Fibroblast of lung (primary cell): ENCODE data around the gene GARIN1A. TPM values are rescaled to one million over a fixed set of nuclear protein-coding genes. Genes with fewer than 3 reads are reported as not detected.

ENCODE experiments used
- DNase-seq, 2 donors: peaks; one replicate each; pipeline versions ENCODE4 v3.0.0 to v3.0.0-alpha.2; 2010; ENCODE audit warnings: low read depth in 2 of 2
- H2AFZ ChIP-seq: 2 replicates; pipeline ENCODE4 v1.5.1; 2012; ENCODE audit warnings: low read length, control low read depth, inconsistent platforms
- H3K27ac ChIP-seq: 2 replicates; pipeline ENCODE4 v1.5.1; 2011; ENCODE audit warnings: low read length, control low read depth; ENCODE audit not compliant: insufficient read depth
- H3K27me3 ChIP-seq: 2 replicates; pipeline ENCODE4 v1.5.1; 2011; ENCODE audit warnings: mild to moderate bottlenecking, low read length; ENCODE audit not compliant: control insufficient read depth, insufficient read depth
- H3K36me3 ChIP-seq: 2 replicates; pipeline ENCODE4 v1.5.1; 2011; ENCODE audit warnings: low read length; ENCODE audit not compliant: control insufficient read depth, insufficient read depth
- H3K4me1 ChIP-seq: 2 replicates; pipeline ENCODE4 v1.5.1; 2011; ENCODE audit warnings: low read length; ENCODE audit not compliant: control insufficient read depth, insufficient read depth; ENCODE audit errors: extremely low read depth
- H3K4me2 ChIP-seq: 2 replicates; pipeline ENCODE4 v1.5.1; 2011; ENCODE audit warnings: low read length, control low read depth; ENCODE audit not compliant: insufficient read depth; ENCODE audit errors: extremely low read depth
- H3K4me3 ChIP-seq, 4 experiments: fragments of 200-600 bp in 1 of 4; sonication (generic) in 1 of 4; replicated peaks in 1 of 4; 2 replicates each; pipeline ENCODE4 v1.5.1; 2011 to 2016; ENCODE audit warnings: low read length in 4 of 4, low read depth in 3 of 4, mild to moderate bottlenecking in 3 of 4, control low read depth in 2 of 4, inconsistent platforms in 1 of 4, mixed read lengths in 1 of 4; ENCODE audit not compliant: insufficient read depth in 1 of 4; ENCODE audit errors: control extremely low read depth in 1 of 4
- H3K79me2 ChIP-seq: 2 replicates; pipeline ENCODE4 v1.5.1; 2012; ENCODE audit warnings: mild to moderate bottlenecking, low read length, inconsistent platforms; ENCODE audit not compliant: control insufficient read depth, insufficient read depth
- H3K9ac ChIP-seq: 2 replicates; pipeline ENCODE4 v1.5.1; 2011; ENCODE audit warnings: mild to moderate bottlenecking, low read length, control low read depth; ENCODE audit not compliant: insufficient read depth
- H3K9me3 ChIP-seq: 2 replicates; pipeline ENCODE4 v1.5.1; 2012; ENCODE audit warnings: low read depth, low read length; ENCODE audit not compliant: control insufficient read depth, insufficient read depth
- H4K20me1 ChIP-seq: 2 replicates; pipeline ENCODE4 v1.5.1; 2011; ENCODE audit warnings: low read length; ENCODE audit not compliant: control insufficient read depth, insufficient read depth; ENCODE audit errors: extremely low read depth
- EZH2 ChIP-seq: IDR thresholded peaks from 2 replicates; pipeline ENCODE4 v1.5.1; 2012; ENCODE audit warnings: low read length, control low read depth, mild to moderate bottlenecking; ENCODE audit errors: missing control alignments
- polyA plus RNA-seq, 2 donors: library from polyadenylated mRNA; depleted of rRNA in 1 of 2; stranded (reverse) in 1 of 2; unstranded in 1 of 2; fragments of >200 nt; gene quantifications; 2 replicates each; pipeline ENCODE4 v1.2.1, GENCODE V29; 2011 to 2012; ENCODE audit warnings: missing spikeins in 1 of 2
- total RNA-seq: library from RNA; depleted of rRNA; stranded (reverse); fragments of >200 nt; gene quantifications from 2 replicates; pipeline ENCODE4 v1.2.1, GENCODE V29; 2014
- TF ChIP-seq, protein P1 (sequence below), 2 donors: IDR thresholded peaks in 1 of 2; conservative IDR thresholded peaks in 1 of 2; 1 replicate in 1 of 2; 2 replicates in 1 of 2; pipeline ENCODE4 v1.5.1; 2011 to 2012; ENCODE audit warnings: low read length in 2 of 2, control low read depth in 1 of 2, inconsistent platforms in 1 of 2, low read depth in 1 of 2, mild to moderate bottlenecking in 1 of 2

GARIN1A gene
- total and polyA plus RNA-seq, 2 donors (not counting 1 experiment from before 2014, with no cell fraction given): 0.52 to 1.5 TPM

DNA sequence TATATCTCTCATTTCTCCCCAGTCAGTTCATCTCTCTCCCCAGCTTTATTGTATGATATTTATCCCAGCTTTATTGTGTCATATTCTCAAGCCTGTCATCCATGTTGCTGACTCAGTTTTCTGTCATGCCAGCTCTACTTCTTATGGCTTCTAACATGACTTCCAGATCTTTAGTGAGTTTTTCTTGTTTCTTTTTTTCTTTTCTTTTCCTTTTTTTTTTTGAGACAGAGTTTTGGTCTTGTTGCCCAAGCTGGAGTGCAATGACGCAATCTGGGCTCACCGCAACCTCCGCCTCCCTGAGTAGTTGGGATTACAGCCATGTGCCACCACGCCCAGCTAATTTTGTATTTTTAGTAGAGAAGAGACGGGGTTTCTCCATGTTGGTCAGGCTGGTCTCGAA is 38.4 kb downstream of the GARIN1A start:
- Histone ChIP-seq H2AFZ (no peak overlapping the region), H3K27me3 (no peaks in the 10 kb centered on the region), H3K79me2 (no peaks in the 10 kb centered on the region), H3K4me3 (no peak overlapping the region), H4K20me1 (no peaks in the 10 kb centered on the region), H3K4me1 (no peaks in the 10 kb centered on the region), H3K4me2 (no peak overlapping the region), H3K9me3 (no peaks in the 10 kb centered on the region), H3K36me3 (no peaks in the 10 kb centered on the region), H3K9ac (no peak overlapping the region), H3K27ac (no peak overlapping the region)
- DNase-seq: peak in 1 of 2 donors; percentile 57
- TF ChIP-seq, protein P1, sequence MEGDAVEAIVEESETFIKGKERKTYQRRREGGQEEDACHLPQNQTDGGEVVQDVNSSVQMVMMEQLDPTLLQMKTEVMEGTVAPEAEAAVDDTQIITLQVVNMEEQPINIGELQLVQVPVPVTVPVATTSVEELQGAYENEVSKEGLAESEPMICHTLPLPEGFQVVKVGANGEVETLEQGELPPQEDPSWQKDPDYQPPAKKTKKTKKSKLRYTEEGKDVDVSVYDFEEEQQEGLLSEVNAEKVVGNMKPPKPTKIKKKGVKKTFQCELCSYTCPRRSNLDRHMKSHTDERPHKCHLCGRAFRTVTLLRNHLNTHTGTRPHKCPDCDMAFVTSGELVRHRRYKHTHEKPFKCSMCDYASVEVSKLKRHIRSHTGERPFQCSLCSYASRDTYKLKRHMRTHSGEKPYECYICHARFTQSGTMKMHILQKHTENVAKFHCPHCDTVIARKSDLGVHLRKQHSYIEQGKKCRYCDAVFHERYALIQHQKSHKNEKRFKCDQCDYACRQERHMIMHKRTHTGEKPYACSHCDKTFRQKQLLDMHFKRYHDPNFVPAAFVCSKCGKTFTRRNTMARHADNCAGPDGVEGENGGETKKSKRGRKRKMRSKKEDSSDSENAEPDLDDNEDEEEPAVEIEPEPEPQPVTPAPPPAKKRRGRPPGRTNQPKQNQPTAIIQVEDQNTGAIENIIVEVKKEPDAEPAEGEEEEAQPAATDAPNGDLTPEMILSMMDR (conservative IDR thresholded peaks at IDR 0.05 in 1 of 2, IDR thresholded peaks at IDR 0.05 in 1 of 2; ENCODE audit: low read depth in 1 of 2, low read length in 2 of 2): no peak
- TF ChIP-seq EZH2: no peak

DNA sequence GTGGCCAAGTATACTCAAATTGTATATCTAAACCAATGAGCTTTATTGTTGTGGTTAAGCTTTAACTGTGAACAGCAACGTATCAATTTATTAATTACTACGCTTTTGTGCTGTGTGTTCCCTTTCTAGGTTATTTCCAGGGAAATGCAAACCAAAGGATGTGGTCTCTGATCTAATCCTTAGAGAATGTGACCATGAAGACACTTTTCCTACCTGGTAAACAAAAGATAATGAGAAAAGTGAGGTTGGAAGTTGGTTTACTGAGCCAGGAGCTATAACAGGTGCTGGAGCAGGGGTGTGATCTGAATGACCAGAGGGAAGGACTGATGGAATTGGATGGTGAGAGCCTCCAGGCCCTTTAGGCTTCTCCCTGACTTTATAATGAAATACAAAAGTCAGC is 41.7 kb downstream of the GARIN1A start:
- Histone ChIP-seq H3K4me1 (no peaks in the 10 kb centered on the region), H3K36me3 (no peaks in the 10 kb centered on the region), H3K9me3 (no peaks in the 10 kb centered on the region), H3K9ac (no peak overlapping the region), H3K79me2 (no peaks in the 10 kb centered on the region), H3K27ac (no peak overlapping the region), H4K20me1 (no peaks in the 10 kb centered on the region), H3K4me2 (no peak overlapping the region), H3K27me3 (peaks cover 3% of the 10 kb centered on the region), H3K4me3 (no peak overlapping the region), H2AFZ (no peak overlapping the region)
- DNase-seq: peak in 1 of 2 donors; percentile 30
- TF ChIP-seq, protein P1 (conservative IDR thresholded peaks at IDR 0.05 in 1 of 2, IDR thresholded peaks at IDR 0.05 in 1 of 2; ENCODE audit: low read depth in 1 of 2, low read length in 2 of 2): no peak
- TF ChIP-seq EZH2: no peak

DNA sequence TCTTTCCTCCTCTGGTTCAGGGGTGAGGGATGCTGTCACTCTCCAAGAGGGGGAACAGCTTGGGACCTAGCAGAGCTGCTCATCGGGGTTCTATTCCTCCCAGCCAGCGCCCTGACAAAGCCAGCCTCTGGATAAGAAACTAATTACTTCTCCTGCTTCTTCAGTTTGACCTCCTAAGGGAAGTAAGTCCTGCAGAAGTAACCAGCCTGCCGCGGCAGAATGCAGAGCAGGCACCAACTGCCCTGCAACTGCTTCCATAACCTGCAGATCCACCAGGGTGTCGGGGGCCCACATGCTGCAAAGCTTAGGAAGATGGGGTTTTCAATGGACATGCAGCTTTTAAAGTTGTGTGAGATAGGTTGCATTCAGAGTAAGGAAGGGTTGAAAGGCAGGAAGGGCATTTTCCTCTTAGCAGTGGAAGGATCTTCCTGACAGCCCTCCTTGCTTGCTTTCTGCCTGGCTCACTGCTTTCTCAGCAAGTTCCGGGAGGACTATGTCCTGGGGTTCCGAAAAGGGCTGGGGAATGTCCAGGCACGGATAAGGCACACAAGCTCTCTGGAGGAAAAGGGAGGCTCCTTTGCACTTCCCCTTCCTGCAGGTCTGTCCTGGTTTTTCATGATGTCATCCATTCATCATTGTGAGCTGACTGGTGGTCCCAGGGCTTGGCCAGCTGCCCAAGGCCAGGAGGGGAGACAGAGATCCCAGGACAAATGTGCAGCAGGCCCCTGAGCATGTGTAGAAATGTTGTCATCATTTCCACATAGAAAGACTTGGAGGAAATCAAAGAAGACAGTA is 42.8 kb downstream of the GARIN1A start:
- H3K27me3 ChIP-seq: peaks cover 3% of the 10 kb centered on the region
- DNase-seq: no peak
- no peaks in the 10 kb centered on the region for H3K4me1 ChIP-seq
- TF ChIP-seq, protein P1 (conservative IDR thresholded peaks at IDR 0.05 in 1 of 2, IDR thresholded peaks at IDR 0.05 in 1 of 2; ENCODE audit: low read depth in 1 of 2, low read length in 2 of 2): no peak
- TF ChIP-seq EZH2: no peak
- H4K20me1 ChIP-seq: no peaks in the 10 kb centered on the region
- H2AFZ ChIP-seq: no peak overlapping the region
- H3K27ac ChIP-seq: no peak overlapping the region
- no peaks in the 10 kb centered on the region for H3K9me3 ChIP-seq
- no peak overlapping the region for H3K4me2 ChIP-seq
- H3K36me3 ChIP-seq: no peaks in the 10 kb centered on the region
- H3K79me2 ChIP-seq: no peaks in the 10 kb centered on the region
- H3K4me3 ChIP-seq: no peak overlapping the region
- H3K9ac ChIP-seq: no peak overlapping the region
